ENCODE results near the gene LACTBL1. TPM values are rescaled to one million over a fixed set of nuclear protein-coding genes. Genes with fewer than 3 reads are reported as not detected.

The LACTBL1 gene
- total RNA-seq, 1 experiment from 2014 or later: not detected

DNA sequence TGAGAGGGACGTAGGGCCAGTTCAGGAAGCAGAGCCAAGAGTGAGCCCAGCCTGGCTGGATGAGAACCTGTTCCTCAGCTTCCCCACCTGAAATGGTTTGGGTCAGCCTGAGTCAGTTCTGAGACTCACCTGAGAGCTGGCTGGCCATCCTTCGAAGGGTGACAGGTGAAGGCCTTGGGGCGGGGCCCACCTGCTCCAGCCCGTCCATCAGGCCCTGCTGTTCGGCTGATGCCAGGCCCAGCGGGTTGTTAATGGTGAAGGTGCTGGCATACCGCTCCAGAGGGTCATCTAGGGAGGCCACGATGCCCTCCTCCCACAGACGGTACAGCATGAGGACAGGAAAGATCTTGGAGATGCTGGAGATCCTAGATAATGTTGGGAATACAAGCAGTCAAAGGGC lies 14.1 kb downstream of the LACTBL1 start:
- H3K4me1 ChIP-seq (ENCODE audit: insufficient read depth, low read length): no peaks in the 10 kb centered on the region
- no peak overlapping the region for H2BK5ac ChIP-seq (ENCODE audit: insufficient read length, low read length)
- H4K91ac ChIP-seq (ENCODE audit: insufficient read length, low read depth, low read length): no peak overlapping the region
- H3K56ac ChIP-seq (ENCODE audit: insufficient read length, low read depth, low read length): no peak overlapping the region
- TF ChIP-seq, protein P1, sequence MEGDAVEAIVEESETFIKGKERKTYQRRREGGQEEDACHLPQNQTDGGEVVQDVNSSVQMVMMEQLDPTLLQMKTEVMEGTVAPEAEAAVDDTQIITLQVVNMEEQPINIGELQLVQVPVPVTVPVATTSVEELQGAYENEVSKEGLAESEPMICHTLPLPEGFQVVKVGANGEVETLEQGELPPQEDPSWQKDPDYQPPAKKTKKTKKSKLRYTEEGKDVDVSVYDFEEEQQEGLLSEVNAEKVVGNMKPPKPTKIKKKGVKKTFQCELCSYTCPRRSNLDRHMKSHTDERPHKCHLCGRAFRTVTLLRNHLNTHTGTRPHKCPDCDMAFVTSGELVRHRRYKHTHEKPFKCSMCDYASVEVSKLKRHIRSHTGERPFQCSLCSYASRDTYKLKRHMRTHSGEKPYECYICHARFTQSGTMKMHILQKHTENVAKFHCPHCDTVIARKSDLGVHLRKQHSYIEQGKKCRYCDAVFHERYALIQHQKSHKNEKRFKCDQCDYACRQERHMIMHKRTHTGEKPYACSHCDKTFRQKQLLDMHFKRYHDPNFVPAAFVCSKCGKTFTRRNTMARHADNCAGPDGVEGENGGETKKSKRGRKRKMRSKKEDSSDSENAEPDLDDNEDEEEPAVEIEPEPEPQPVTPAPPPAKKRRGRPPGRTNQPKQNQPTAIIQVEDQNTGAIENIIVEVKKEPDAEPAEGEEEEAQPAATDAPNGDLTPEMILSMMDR (conservative IDR thresholded peaks at IDR 0.05): no peak
- no peak overlapping the region for H4K5ac ChIP-seq (ENCODE audit: insufficient read length, low read depth, low read length)
- no peak overlapping the region for H3K4ac ChIP-seq (ENCODE audit: low read depth, low read length)
- H3K14ac ChIP-seq (ENCODE audit: insufficient read depth, low read length): no peak overlapping the region
- no peak overlapping the region for H3K4me2 ChIP-seq (ENCODE audit: insufficient read depth, insufficient read length, low read length)
- WGBS (ENCODE audit: extremely low coverage, insufficient read length, low lambda C conversion rate): no CpG with 5 or more reads among the region's 9 CpGs
- H3K79me1 ChIP-seq (ENCODE audit: insufficient read depth, low read depth, low read length, poor library complexity, severe bottlenecking): no peaks in the 10 kb centered on the region
- no peaks in the 10 kb centered on the region for H3K9me3 Mint-ChIP-seq
- H3K9ac ChIP-seq (ENCODE audit: extremely low read depth, insufficient read length, low read length): no peak overlapping the region
- H3K4me1 Mint-ChIP-seq: no peaks in the 10 kb centered on the region
- no peaks in the 10 kb centered on the region for H3K27me3 ChIP-seq (ENCODE audit: insufficient read depth, low read length)
- no peak overlapping the region for H3K23ac ChIP-seq (ENCODE audit: insufficient read length, low read depth, low read length)
- H3K79me2 ChIP-seq (ENCODE audit: insufficient read depth, low read length): no peaks in the 10 kb centered on the region
- H2BK120ac ChIP-seq (ENCODE audit: low read depth, low read length, poor library complexity, severe bottlenecking): no peak overlapping the region
- no peak overlapping the region for H2BK20ac ChIP-seq (ENCODE audit: low read depth, low read length, poor library complexity, severe bottlenecking)
- H4K8ac ChIP-seq (replicated peaks; ENCODE audit: insufficient read length, low read depth, low read length): no peak overlapping the region
- H3K4me3 Mint-ChIP-seq: no peak overlapping the region
- no peaks in the 10 kb centered on the region for H3K36me3 Mint-ChIP-seq (ENCODE audit: insufficient read depth in 1 of 3, low read depth in 3 of 3)
- no peaks in the 10 kb centered on the region for H3K23me2 ChIP-seq (ENCODE audit: insufficient read length, low read depth, low read length, poor library complexity, severe bottlenecking)
- H3K27ac Mint-ChIP-seq: no peak overlapping the region
- no peak overlapping the region for H2BK12ac ChIP-seq (ENCODE audit: insufficient read length, low read depth, low read length)
- no peaks in the 10 kb centered on the region for H4K20me1 ChIP-seq (ENCODE audit: control insufficient read depth, insufficient read depth, insufficient read length)
- H2AK5ac ChIP-seq (ENCODE audit: insufficient read length, low read length): no peak overlapping the region
- no peak for DNase-seq
- H3K27me3 Mint-ChIP-seq (ENCODE audit: low read depth): peaks cover 11% of the 10 kb centered on the region
- H3T11ph ChIP-seq (ENCODE audit: low read length): no peak overlapping the region
- no peak overlapping the region for H3K18ac ChIP-seq (ENCODE audit: insufficient read length, low read depth, low read length)
- H3K27ac ChIP-seq (ENCODE audit: insufficient read length, low read depth, low read length): no peak overlapping the region
- no peaks in the 10 kb centered on the region for H3K9me3 ChIP-seq (ENCODE audit: control insufficient read depth, low read depth, low read length)
- no peak overlapping the region for H2BK15ac ChIP-seq (ENCODE audit: low read depth, low read length)
- H2AFZ ChIP-seq (ENCODE audit: low read length): no peak overlapping the region
